Fibroblast of pulmonary artery (primary cell): ENCODE results near the gene OR7G1.
A peak's percentile ranks its signal among the peaks of the same experiment; 100 is the strongest.

Experiments
- DNase-seq: peaks from one replicate; pipeline ENCODE4 v3.0.0-alpha.2; 2010; ENCODE audit warnings: low read depth
- H3K4me3 ChIP-seq: replicated peaks from 2 replicates; pipeline ENCODE4 v1.5.1; 2011; ENCODE audit warnings: low read depth, mild to moderate bottlenecking, control low read depth, low read length, moderate library complexity
- TF ChIP-seq, protein P1 (sequence below): IDR thresholded peaks from 2 replicates; pipeline ENCODE4 v1.5.1; 2011; ENCODE audit warnings: mild to moderate bottlenecking, control low read depth, low read length, inconsistent platforms; ENCODE audit errors: missing control alignments

Gene OR7G1

DNA sequence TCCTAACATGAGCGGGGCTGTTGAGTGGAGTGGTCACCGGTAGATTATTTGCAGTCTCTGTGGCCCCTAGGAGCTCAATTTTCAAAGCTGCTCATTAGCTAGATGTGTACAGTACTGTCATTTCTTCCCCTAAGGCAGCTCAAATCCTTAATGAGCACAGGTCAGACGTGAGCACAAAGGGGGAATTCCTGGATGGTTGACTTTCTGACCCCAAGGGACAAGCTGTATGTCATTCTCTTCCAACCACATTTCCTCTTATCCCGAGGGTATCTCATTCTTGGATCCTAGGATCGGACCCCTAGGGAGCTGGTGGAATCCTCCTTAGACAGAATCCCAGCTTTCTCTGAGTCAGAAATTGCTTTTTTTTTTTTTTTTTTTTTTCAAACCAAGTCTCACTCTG, 16.9 kb upstream of the OR7G1 start:
- H3K4me3 ChIP-seq: no peak overlapping the region
- no peak for DNase-seq
- TF ChIP-seq, protein P1, sequence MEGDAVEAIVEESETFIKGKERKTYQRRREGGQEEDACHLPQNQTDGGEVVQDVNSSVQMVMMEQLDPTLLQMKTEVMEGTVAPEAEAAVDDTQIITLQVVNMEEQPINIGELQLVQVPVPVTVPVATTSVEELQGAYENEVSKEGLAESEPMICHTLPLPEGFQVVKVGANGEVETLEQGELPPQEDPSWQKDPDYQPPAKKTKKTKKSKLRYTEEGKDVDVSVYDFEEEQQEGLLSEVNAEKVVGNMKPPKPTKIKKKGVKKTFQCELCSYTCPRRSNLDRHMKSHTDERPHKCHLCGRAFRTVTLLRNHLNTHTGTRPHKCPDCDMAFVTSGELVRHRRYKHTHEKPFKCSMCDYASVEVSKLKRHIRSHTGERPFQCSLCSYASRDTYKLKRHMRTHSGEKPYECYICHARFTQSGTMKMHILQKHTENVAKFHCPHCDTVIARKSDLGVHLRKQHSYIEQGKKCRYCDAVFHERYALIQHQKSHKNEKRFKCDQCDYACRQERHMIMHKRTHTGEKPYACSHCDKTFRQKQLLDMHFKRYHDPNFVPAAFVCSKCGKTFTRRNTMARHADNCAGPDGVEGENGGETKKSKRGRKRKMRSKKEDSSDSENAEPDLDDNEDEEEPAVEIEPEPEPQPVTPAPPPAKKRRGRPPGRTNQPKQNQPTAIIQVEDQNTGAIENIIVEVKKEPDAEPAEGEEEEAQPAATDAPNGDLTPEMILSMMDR: no peak

DNA sequence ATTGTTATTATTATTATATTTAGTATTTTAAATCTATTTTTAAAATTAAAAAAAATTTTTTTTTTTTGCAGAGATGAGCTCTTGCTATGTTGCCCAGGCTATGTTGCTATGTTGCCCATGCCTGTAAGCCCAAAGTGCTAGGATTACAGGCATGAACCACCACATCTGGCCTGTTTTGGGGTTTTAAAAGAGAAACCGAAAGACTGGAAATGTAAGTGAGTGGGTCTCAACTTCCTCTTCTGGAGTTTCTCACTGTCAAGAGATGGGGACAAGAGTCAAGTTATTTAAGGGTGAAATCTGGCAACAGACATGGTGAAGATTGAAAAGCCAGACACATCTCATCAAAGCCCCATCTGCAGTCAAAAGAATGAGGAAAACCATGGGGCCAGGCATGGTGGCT, 15.4 kb upstream of the OR7G1 start:
- DNase-seq: no peak
- TF ChIP-seq, protein P1: no peak
- no peak overlapping the region for H3K4me3 ChIP-seq

GRCh38 chr19:9128171-9128570, 12.6 kb upstream of the OR7G1 start:
- no peak overlapping the region for H3K4me3 ChIP-seq
- TF ChIP-seq, protein P1: no peak
- peak; percentile 88 for DNase-seq

GRCh38 chr19:9126900-9127405, 11.4 kb upstream of the OR7G1 start, which contains the start of gene OR7G3:
Gene OR7G3, minus strand, starts transcription at chr19:9126950. Its CDS starts 0 bp downstream, at chr19:9126950.
- DNase-seq: no peak
- TF ChIP-seq, protein P1: no peak
- no peak within 1 kb of the TSS for H3K4me3 ChIP-seq

GRCh38 chr19:9116547-9116946, 984 bp upstream of the OR7G1 start:
- no peak for DNase-seq
- TF ChIP-seq, protein P1: no peak
- H3K4me3 ChIP-seq: no peak overlapping the region

- TF ChIP-seq, protein P1: no peak
- no peak overlapping the region for H3K4me3 ChIP-seq
- DNase-seq: no peak
These were observed 5.6 kb downstream of the OR7G1 start for GRCh38 chr19:9109959-9110358.

- TF ChIP-seq, protein P1: no peak
- DNase-seq: no peak
- no peak within 1 kb of the TSS for H3K4me3 ChIP-seq
These were observed 8.2 kb downstream of the OR7G1 start, which contains the start of gene OR7G2 for GRCh38 chr19:9107375-9107774. Gene OR7G2, minus strand, starts transcription at chr19:9107475. Its CDS starts 4,232 bp downstream, at chr19:9103243.
